ENCODE data around the gene DGKB. TPM values are rescaled to one million over a fixed set of nuclear protein-coding genes. Genes with fewer than 3 reads are reported as not detected.

DGKB gene
- total and polyA plus RNA-seq, 2 of the 8 experiments (the other 6 are each of a cell fraction or from before 2014, with no cell fraction given): 1.9 to 2.6 TPM

GRCh38 chr7:14748461-14748860 is 154.1 kb downstream of the DGKB start:
- Histone ChIP-seq H3K27ac (ENCODE audit: low read depth, low read length) (no peak overlapping the region), H2AK5ac (ENCODE audit: low read depth, low read length) (no peak overlapping the region), H4K8ac (ENCODE audit: extremely low read depth, insufficient read depth, low read length) (no peak overlapping the region), H3K9ac (replicated peaks in 1 of 4; ENCODE audit: extremely low read depth in 1 of 4, low read depth in 3 of 4, low read length in 3 of 4) (no peak overlapping the region), H3K23me2 (ENCODE audit: low read depth, low read length) (no peaks in the 10 kb centered on the region), H3K14ac (ENCODE audit: insufficient read length) (no peak overlapping the region), H2BK5ac (ENCODE audit: low read depth, low read length) (no peak overlapping the region), H3K9me3 (ENCODE audit: insufficient read depth in 2 of 2, low read depth in 1 of 2, low read length in 1 of 2) (peaks cover 16 to 19% of the 10 kb centered on the region in 2 experiments), H3K4me3 (ENCODE audit: extremely low read depth in 1 of 4, insufficient read depth in 2 of 4, low read depth in 3 of 4, low read length in 4 of 4) (no peak overlapping the region), H4K5ac (ENCODE audit: insufficient read length, low read depth, low read length) (no peak overlapping the region), H3K56ac (replicated peaks; ENCODE audit: insufficient read length, low read depth, low read length) (no peak overlapping the region), H3K4me2 (ENCODE audit: insufficient read depth in 1 of 2, low read depth in 2 of 2, low read length in 2 of 2) (no peak overlapping the region), H2BK15ac (ENCODE audit: low read length) (no peak overlapping the region), H3K79me2 (ENCODE audit: control insufficient read depth in 1 of 2, insufficient read depth in 2 of 2, low read length in 2 of 2) (no peaks in the 10 kb centered on the region), H3K23ac (ENCODE audit: insufficient read length) (no peak overlapping the region), H2AFZ (ENCODE audit: low read length) (no peak overlapping the region), H2BK120ac (replicated peaks; ENCODE audit: low read depth, low read length) (no peak overlapping the region), H3K4me1 (replicated peaks in 1 of 4; ENCODE audit: control insufficient read depth in 3 of 4, insufficient read depth in 4 of 4, low read length in 3 of 4) (no peaks in the 10 kb centered on the region), H2BK12ac (ENCODE audit: low read depth, low read length) (no peak overlapping the region), H3K4ac (replicated peaks; ENCODE audit: insufficient read length, low read depth, low read length) (no peak overlapping the region), H4K91ac (replicated peaks; ENCODE audit: insufficient read length, low read length) (no peak overlapping the region), H2BK20ac (ENCODE audit: low read length) (no peak overlapping the region), H3K27me3 (replicated peaks in 1 of 4; ENCODE audit: control insufficient read depth in 3 of 4, extremely low read depth in 1 of 4, insufficient read depth in 3 of 4, low read length in 3 of 4) (no peaks in the 10 kb centered on the region), H3K18ac (ENCODE audit: extremely low read depth, low read length) (no peak overlapping the region), H4K20me1 (replicated peaks in 1 of 2; ENCODE audit: control insufficient read depth in 1 of 2, insufficient read depth in 2 of 2, low read length in 2 of 2) (no peaks in the 10 kb centered on the region), H3K36me3 (ENCODE audit: control insufficient read depth in 2 of 4, insufficient read depth in 4 of 4, low read length in 3 of 4) (no peaks in the 10 kb centered on the region; a peak in 1 of 8 replicates), H3K79me1 (ENCODE audit: low read depth, low read length) (no peaks in the 10 kb centered on the region)
- DNase-seq (ENCODE audit: low read depth in 1 of 2, low spot score in 2 of 2): no peak
- POLR2A ChIA-PET (ENCODE audit: partially characterized antibody): no interaction called here
- CTCF ChIA-PET (ENCODE audit: partially characterized antibody): interaction anchor here (1.2 kb wide), 1 partner anchor 14 kb away, joined by 3 read pairs; no protein-coding TSS in a partner anchor
- TF ChIP-seq MAFK (IDR thresholded peaks at IDR 0.05; ENCODE audit: low read depth, low read length) (no peak), ATF3 (IDR thresholded peaks at IDR 0.05; ENCODE audit: insufficient read depth, low read depth, low read length) (no peak), TAF1 (IDR thresholded peaks at IDR 0.05; ENCODE audit: low read depth, low read length) (no peak), POU5F1 (IDR thresholded peaks at IDR 0.05; ENCODE audit: low read depth, low read length) (no peak), BRCA1 (IDR thresholded peaks at IDR 0.05; ENCODE audit: low read depth, low read length) (no peak), CREB1 (IDR thresholded peaks at IDR 0.05) (no peak), YY1 (IDR thresholded peaks at IDR 0.05; ENCODE audit: low read depth, low read length) (no peak), CEBPB (IDR thresholded peaks at IDR 0.05; ENCODE audit: low read depth, low read length) (no peak), GABPA (IDR thresholded peaks at IDR 0.05; ENCODE audit: borderline replicate concordance, insufficient read depth, low read length) (no peak)
- FAIRE-seq: no peak

Measured in H1 (cell line).